Gastroesophageal sphincter (tissue), 3 donors: Measurements from ENCODE around the gene PPRC1.

Experiments used
- EP300 ChIP-seq: sonication (generic); formaldehyde crosslinking; IDR thresholded peaks from one replicate; pipeline ENCODE4 v1.6.1; 2017; ENCODE audit warnings: antibody characterized with exemption, mild to moderate bottlenecking
- POLR2A ChIP-seq, 2 donors: fragments of 450-650 bp; IDR thresholded peaks; one replicate each; pipeline ENCODE4 v1.6.1; 2017; ENCODE audit warnings: antibody characterized with exemption in 2 of 2, mild to moderate bottlenecking in 2 of 2, moderate library complexity in 1 of 2
- POLR2AphosphoS5 ChIP-seq: sonication (generic); formaldehyde crosslinking; IDR thresholded peaks from one replicate; pipeline ENCODE4 v1.6.1; 2017; ENCODE audit warnings: antibody characterized with exemption
- TF ChIP-seq, protein P1 (sequence below), 4 experiments: fragments of 200-600 bp in 2 of 4; fragments of 450-650 bp in 2 of 4; sonication (generic) in 1 of 4; IDR thresholded peaks; one replicate each; pipeline ENCODE4 v1.5.1; 2017 to 2019; ENCODE audit warnings: antibody characterized with exemption in 4 of 4, mild to moderate bottlenecking in 2 of 4, moderate library complexity in 2 of 4

DNA sequence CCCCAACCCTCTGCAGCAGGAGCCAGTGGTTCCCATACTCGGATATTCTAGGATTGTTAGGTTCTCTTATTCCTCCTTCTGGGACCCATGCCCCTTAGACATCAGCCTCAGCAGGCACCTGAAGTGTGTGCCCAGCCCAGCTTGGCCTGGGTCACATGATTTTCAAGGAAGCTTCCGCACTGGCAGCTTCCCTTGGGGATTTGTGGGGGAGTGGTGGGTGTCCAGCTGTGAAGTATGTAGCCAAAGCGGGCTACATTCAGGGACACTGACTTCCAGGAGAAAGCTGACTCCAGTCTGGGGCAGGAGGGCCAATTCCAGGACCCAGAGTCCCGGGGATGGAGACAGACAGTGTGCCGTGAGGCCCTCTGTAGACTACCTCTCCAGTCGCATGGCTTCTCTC, 14.0 kb upstream of the PPRC1 start:
- no peak for TF ChIP-seq POLR2AphosphoS5
- TF ChIP-seq, protein P1, sequence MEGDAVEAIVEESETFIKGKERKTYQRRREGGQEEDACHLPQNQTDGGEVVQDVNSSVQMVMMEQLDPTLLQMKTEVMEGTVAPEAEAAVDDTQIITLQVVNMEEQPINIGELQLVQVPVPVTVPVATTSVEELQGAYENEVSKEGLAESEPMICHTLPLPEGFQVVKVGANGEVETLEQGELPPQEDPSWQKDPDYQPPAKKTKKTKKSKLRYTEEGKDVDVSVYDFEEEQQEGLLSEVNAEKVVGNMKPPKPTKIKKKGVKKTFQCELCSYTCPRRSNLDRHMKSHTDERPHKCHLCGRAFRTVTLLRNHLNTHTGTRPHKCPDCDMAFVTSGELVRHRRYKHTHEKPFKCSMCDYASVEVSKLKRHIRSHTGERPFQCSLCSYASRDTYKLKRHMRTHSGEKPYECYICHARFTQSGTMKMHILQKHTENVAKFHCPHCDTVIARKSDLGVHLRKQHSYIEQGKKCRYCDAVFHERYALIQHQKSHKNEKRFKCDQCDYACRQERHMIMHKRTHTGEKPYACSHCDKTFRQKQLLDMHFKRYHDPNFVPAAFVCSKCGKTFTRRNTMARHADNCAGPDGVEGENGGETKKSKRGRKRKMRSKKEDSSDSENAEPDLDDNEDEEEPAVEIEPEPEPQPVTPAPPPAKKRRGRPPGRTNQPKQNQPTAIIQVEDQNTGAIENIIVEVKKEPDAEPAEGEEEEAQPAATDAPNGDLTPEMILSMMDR (IDR thresholded peaks at IDR 0.05), result no peak
- no peak for TF ChIP-seq EP300
- no peak for TF ChIP-seq POLR2A (IDR thresholded peaks at IDR 0.05)
